HEK293 (cell line): ENCODE results near the gene PRKCA.
A peak's percentile ranks its signal among the peaks of the same experiment; 100 is the strongest.

ENCODE experiments used
- CTCF ChIA-PET: fragments of 350-600 bp; formaldehyde crosslinking; extraction: SDS; loops from one replicate; lab custom pipeline; 2021; ENCODE audit warnings: antibody characterized with exemption; lab: Yijun Ruan, JAX
- POLR2A ChIA-PET: fragments of 300-600 bp; formaldehyde crosslinking; extraction: SDS; loops from one replicate; lab custom pipeline; 2020; ENCODE audit warnings: antibody characterized with exemption, inconsistent platforms; lab: Yijun Ruan, JAX
- H3K27ac ChIP-seq: fragments of 200-500 bp; sonication (Bioruptor generic); 2 replicates; pipeline ENCODE4 v1.5.1; 2014; ENCODE audit warnings: low read depth, low read length, control low read depth, inconsistent platforms; ENCODE audit errors: extremely low read depth
- H3K36me3 ChIP-seq, 2 experiments: fragments of 200-500 bp in 1 of 2; sonication (Bioruptor generic) in 1 of 2; 1 replicate in 1 of 2; 2 replicates in 1 of 2; pipeline ENCODE4 v1.5.1; 2014 to 2017; ENCODE audit warnings: inconsistent platforms in 2 of 2, low read length in 2 of 2; ENCODE audit not compliant: control insufficient read depth in 2 of 2, insufficient read depth in 1 of 2
- H3K4me1 ChIP-seq: fragments of 200-500 bp; sonication (Bioruptor generic); 2 replicates; pipeline ENCODE4 v1.5.1; 2014; ENCODE audit warnings: mild to moderate bottlenecking, low read length, inconsistent platforms; ENCODE audit not compliant: control insufficient read depth, insufficient read depth
- H3K4me3 ChIP-seq: 2 replicates; pipeline ENCODE4 v1.5.1; 2011; ENCODE audit warnings: low read depth, mild to moderate bottlenecking, control low read depth, low read length, moderate library complexity
- H3K9me3 ChIP-seq: fragments of 200-500 bp; sonication (Bioruptor generic); 2 replicates; pipeline ENCODE4 v1.5.1; 2014; ENCODE audit warnings: low read depth, low read length, inconsistent platforms; ENCODE audit not compliant: control insufficient read depth, insufficient read depth
- BCL11A ChIP-seq: fragments of 450-650 bp; formaldehyde crosslinking; IDR thresholded peaks from 2 replicates; pipeline ENCODE4 v1.5.1; 2016; ENCODE audit warnings: low read depth, missing biosample characterization, missing genetic modification characterization
- HIC1 ChIP-seq: fragments of 450-650 bp; formaldehyde crosslinking; IDR thresholded peaks from 2 replicates; pipeline ENCODE4 v1.5.1; 2016; ENCODE audit warnings: missing biosample characterization, missing genetic modification characterization
- INSM2 ChIP-seq: fragments of 450-650 bp; formaldehyde crosslinking; IDR thresholded peaks from 2 replicates; pipeline ENCODE4 v1.5.1; 2016; ENCODE audit warnings: missing biosample characterization, missing genetic modification characterization
- KLF10 ChIP-seq: fragments of 450-650 bp; IDR thresholded peaks from 2 replicates; pipeline ENCODE4 v1.5.1; 2018; ENCODE audit warnings: missing biosample characterization, mild to moderate bottlenecking, missing genetic modification characterization
- REPIN1 ChIP-seq: fragments of 450-650 bp; formaldehyde crosslinking; IDR thresholded peaks from 2 replicates; pipeline ENCODE4 v1.5.1; 2017; ENCODE audit warnings: missing biosample characterization, missing genetic modification characterization, low read depth
- SCRT2 ChIP-seq: fragments of 450-650 bp; formaldehyde crosslinking; IDR thresholded peaks from 2 replicates; pipeline ENCODE4 v1.5.1; 2016; ENCODE audit warnings: missing biosample characterization, missing genetic modification characterization
- ZBTB21 ChIP-seq: fragments of 450-650 bp; formaldehyde crosslinking; IDR thresholded peaks from 2 replicates; pipeline ENCODE4 v1.5.1; 2017; ENCODE audit warnings: missing biosample characterization, missing genetic modification characterization
- ZFP37 ChIP-seq: fragments of 450-650 bp; formaldehyde crosslinking; IDR thresholded peaks from 2 replicates; pipeline ENCODE4 v1.5.1; 2016; ENCODE audit warnings: missing biosample characterization, missing genetic modification characterization
- ZIC2 ChIP-seq: fragments of 450-650 bp; formaldehyde crosslinking; IDR thresholded peaks from 2 replicates; pipeline ENCODE4 v1.5.1; 2016; ENCODE audit warnings: missing biosample characterization, missing genetic modification characterization
- ZNF112 ChIP-seq: fragments of 450-650 bp; formaldehyde crosslinking; IDR thresholded peaks from 2 replicates; pipeline ENCODE4 v1.5.0; 2017; ENCODE audit warnings: missing biosample characterization, missing genetic modification characterization
- ZNF223 ChIP-seq: fragments of 450-650 bp; formaldehyde crosslinking; IDR thresholded peaks from 2 replicates; pipeline ENCODE4 v1.5.1; 2016; ENCODE audit warnings: missing biosample characterization, missing genetic modification characterization
- ZNF239 ChIP-seq: fragments of 450-650 bp; formaldehyde crosslinking; IDR thresholded peaks from 2 replicates; pipeline ENCODE4 v1.5.1; 2016; ENCODE audit warnings: missing biosample characterization, missing genetic modification characterization
- ZNF335 ChIP-seq: fragments of 450-650 bp; formaldehyde crosslinking; conservative IDR thresholded peaks from 2 replicates; pipeline ENCODE4 v1.5.1; 2016; ENCODE audit warnings: missing biosample characterization, missing genetic modification characterization
- ZNF549 ChIP-seq: fragments of 450-650 bp; IDR thresholded peaks from 2 replicates; pipeline ENCODE4 v1.5.1; 2018; ENCODE audit warnings: missing biosample characterization, missing genetic modification characterization, mild to moderate bottlenecking, inconsistent platforms, moderate library complexity
- ZNF558 ChIP-seq: fragments of 450-650 bp; formaldehyde crosslinking; IDR thresholded peaks from 2 replicates; pipeline ENCODE4 v1.5.1; 2016; ENCODE audit warnings: missing biosample characterization, missing genetic modification characterization
- ZNF580 ChIP-seq: fragments of 450-650 bp; formaldehyde crosslinking; IDR thresholded peaks from 2 replicates; pipeline ENCODE4 v1.5.1; 2016; ENCODE audit warnings: missing biosample characterization, missing genetic modification characterization
- ZNF610 ChIP-seq: fragments of 450-650 bp; formaldehyde crosslinking; IDR thresholded peaks from 2 replicates; pipeline ENCODE4 v1.5.1; 2016; ENCODE audit warnings: missing biosample characterization, missing genetic modification characterization, borderline replicate concordance
- ZNF664 ChIP-seq: fragments of 450-650 bp; formaldehyde crosslinking; IDR thresholded peaks from 2 replicates; pipeline ENCODE4 v1.5.1; 2016; ENCODE audit warnings: missing biosample characterization, missing genetic modification characterization
- ZNF792 ChIP-seq: fragments of 450-650 bp; formaldehyde crosslinking; IDR thresholded peaks from 2 replicates; pipeline ENCODE4 v1.5.1; 2016; ENCODE audit warnings: missing biosample characterization, missing genetic modification characterization
- ZSCAN16 ChIP-seq: fragments of 450-650 bp; formaldehyde crosslinking; IDR thresholded peaks from 2 replicates; pipeline ENCODE4 v1.5.1; 2016; ENCODE audit warnings: missing biosample characterization, missing genetic modification characterization
- TF ChIP-seq, protein P1 (sequence below): fragments of 450-650 bp; formaldehyde crosslinking; IDR thresholded peaks from 2 replicates; pipeline ENCODE4; 2016; ENCODE audit warnings: missing biosample characterization, missing genetic modification characterization
- TF ChIP-seq, protein P2 (sequence below): fragments of 450-650 bp; formaldehyde crosslinking; IDR thresholded peaks from 2 replicates; pipeline ENCODE4 v1.5.1; 2016; ENCODE audit warnings: missing biosample characterization, missing genetic modification characterization
- TF ChIP-seq, protein P3 (sequence below): fragments of 450-650 bp; formaldehyde crosslinking; IDR thresholded peaks from 2 replicates; pipeline ENCODE4 v1.5.1; 2016; ENCODE audit warnings: missing biosample characterization, missing genetic modification characterization

PRKCA gene

GRCh38 chr17:66275651-66276050 is 26.8 kb upstream of the PRKCA start (continued):
- TF ChIP-seq, protein P1, sequence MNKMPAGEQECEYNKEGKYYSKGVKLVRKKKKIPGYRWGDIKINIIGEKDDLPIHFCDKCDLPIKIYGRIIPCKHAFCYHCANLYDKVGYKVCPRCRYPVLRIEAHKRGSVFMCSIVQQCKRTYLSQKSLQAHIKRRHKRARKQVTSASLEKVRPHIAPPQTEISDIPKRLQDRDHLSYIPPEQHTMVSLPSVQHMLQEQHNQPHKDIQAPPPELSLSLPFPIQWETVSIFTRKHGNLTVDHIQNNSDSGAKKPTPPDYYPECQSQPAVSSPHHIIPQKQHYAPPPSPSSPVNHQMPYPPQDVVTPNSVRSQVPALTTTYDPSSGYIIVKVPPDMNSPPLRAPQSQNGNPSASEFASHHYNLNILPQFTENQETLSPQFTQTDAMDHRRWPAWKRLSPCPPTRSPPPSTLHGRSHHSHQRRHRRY (tag by site-specific recombination): no peak
- TF ChIP-seq BCL11A (tag by site-specific recombination) (peak; percentile 46; the same call in 1 of the 2 replicates), ZNF549 (tag by site-specific recombination) (no peak)
- TF ChIP-seq, protein P2, sequence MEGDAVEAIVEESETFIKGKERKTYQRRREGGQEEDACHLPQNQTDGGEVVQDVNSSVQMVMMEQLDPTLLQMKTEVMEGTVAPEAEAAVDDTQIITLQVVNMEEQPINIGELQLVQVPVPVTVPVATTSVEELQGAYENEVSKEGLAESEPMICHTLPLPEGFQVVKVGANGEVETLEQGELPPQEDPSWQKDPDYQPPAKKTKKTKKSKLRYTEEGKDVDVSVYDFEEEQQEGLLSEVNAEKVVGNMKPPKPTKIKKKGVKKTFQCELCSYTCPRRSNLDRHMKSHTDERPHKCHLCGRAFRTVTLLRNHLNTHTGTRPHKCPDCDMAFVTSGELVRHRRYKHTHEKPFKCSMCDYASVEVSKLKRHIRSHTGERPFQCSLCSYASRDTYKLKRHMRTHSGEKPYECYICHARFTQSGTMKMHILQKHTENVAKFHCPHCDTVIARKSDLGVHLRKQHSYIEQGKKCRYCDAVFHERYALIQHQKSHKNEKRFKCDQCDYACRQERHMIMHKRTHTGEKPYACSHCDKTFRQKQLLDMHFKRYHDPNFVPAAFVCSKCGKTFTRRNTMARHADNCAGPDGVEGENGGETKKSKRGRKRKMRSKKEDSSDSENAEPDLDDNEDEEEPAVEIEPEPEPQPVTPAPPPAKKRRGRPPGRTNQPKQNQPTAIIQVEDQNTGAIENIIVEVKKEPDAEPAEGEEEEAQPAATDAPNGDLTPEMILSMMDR: no peak
- TF ChIP-seq, all 188 proteins: peak for 14

- Histone ChIP-seq H3K4me3 (no peak overlapping the region), H3K4me1 (peaks cover 7% of the 10 kb centered on the region; the same call in 1 of the 2 replicates), H3K36me3 (no peaks in the 10 kb centered on the region), H3K9me3 (no peaks in the 10 kb centered on the region), H3K27ac (no peak overlapping the region)
- ChIA-PET CTCF (interaction anchor here (0.6 to 1.2 kb wide), 2 partner anchors 20 to 291 kb away, joined by 4 read pairs; no protein-coding TSS in a partner anchor), POLR2A (interaction anchor here (1.5 kb wide), 1 partner anchor 26 kb away, joined by 3 read pairs; the partner anchor contains the start of gene PRKCA)
- TF ChIP-seq REPIN1 (no peak), SCRT2 (tag by site-specific recombination) (no peak), ZSCAN16 (tag by site-specific recombination) (no peak), ZNF335 (tag by site-specific recombination) (no peak), ZIC2 (no peak), ZNF112 (no peak)
- TF ChIP-seq, protein P3, sequence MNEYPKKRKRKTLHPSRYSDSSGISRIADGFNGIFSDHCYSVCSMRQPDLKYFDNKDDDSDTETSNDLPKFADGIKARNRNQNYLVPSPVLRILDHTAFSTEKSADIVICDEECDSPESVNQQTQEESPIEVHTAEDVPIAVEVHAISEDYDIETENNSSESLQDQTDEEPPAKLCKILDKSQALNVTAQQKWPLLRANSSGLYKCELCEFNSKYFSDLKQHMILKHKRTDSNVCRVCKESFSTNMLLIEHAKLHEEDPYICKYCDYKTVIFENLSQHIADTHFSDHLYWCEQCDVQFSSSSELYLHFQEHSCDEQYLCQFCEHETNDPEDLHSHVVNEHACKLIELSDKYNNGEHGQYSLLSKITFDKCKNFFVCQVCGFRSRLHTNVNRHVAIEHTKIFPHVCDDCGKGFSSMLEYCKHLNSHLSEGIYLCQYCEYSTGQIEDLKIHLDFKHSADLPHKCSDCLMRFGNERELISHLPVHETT (tag by site-specific recombination): no peak
Observed at GRCh38 chr17:66276328-66276937, 26.0 kb upstream of the PRKCA start.

DNA sequence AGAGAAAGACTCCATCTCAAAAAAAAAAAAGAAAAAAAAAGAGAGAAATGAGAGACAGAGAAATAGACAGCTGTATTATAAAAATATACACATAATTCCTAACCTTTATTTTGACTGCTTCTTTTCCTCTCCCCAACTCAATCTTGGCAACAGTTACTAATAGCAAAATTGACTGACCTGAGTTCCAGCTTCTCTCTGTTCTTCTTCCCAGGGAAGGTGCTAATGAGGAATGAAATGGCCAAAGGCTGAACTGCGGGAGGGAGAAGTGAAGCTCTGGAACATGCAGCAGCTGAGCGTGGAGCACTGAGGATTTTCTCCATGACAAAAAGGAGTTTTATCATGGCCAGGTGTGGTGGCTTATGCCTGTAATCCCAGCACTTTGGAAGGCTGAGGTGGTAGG is 25.2 kb upstream of the PRKCA start:
- H3K4me1 ChIP-seq: peaks cover 7% of the 10 kb centered on the region; the same call in 1 of the 2 replicates
- ChIA-PET CTCF (interaction anchor here (1.2 kb wide), 1 partner anchor 290 kb away, joined by 4 read pairs; no protein-coding TSS in a partner anchor), POLR2A (interaction anchor here (1.5 kb wide), 1 partner anchor 25 kb away, joined by 3 read pairs; the partner anchor contains the start of gene PRKCA)

More for the DNA sequence above, 25.2 kb upstream of the PRKCA start:
- no peaks in the 10 kb centered on the region for H3K36me3 ChIP-seq
- no peak overlapping the region for H3K4me3 ChIP-seq
- TF ChIP-seq ZBTB21 (tag by site-specific recombination) (no peak), ZNF558 (tag by site-specific recombination) (no peak), ZNF664 (tag by site-specific recombination) (no peak), ZNF239 (tag by site-specific recombination) (no peak), ZFP37 (tag by site-specific recombination) (no peak), INSM2 (tag by site-specific recombination) (no peak), ZNF223 (tag by site-specific recombination) (no peak), ZSCAN16 (tag by site-specific recombination) (no peak), BCL11A (tag by site-specific recombination) (no peak), KLF10 (tag by site-specific recombination) (no peak), ZNF580 (tag by site-specific recombination) (no peak), ZNF792 (tag by site-specific recombination) (no peak), HIC1 (tag by site-specific recombination) (no peak), ZNF610 (tag by site-specific recombination) (no peak)
- TF ChIP-seq, all 188 proteins: peak for 0
- no peaks in the 10 kb centered on the region for H3K9me3 ChIP-seq
- no peak overlapping the region for H3K27ac ChIP-seq
